ENCODE results near the gene LRRC1.

DNA sequence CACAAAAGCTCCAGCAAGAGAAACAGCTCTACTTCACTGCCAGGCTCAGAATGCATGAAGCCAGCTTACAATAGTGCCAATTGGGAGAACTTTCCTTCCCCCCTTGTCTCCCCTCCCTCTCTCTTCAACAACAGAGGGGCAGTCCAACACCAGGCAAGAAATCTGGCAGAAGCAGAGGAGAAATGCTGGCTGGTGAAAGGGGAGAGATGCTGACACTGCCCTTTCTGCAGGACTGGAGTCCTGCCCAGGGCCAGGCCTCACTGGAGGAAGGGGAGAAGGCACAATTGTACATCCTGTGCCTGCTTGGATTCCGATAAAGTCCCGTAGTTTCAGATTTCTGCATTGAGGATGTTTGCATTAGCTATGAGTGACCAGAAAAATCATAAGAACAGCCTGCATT lies 148.6 kb downstream of the LRRC1 start:
- TF ChIP-seq FOXM1 (IDR thresholded peaks at IDR 0.05; ENCODE audit: low read depth, low read length) (no peak), POLR2A (IDR thresholded peaks at IDR 0.05; ENCODE audit: low read depth, low read length) (no peak), TARDBP (IDR thresholded peaks at IDR 0.05; ENCODE audit: borderline replicate concordance) (no peak), GABPA (IDR thresholded peaks at IDR 0.05; ENCODE audit: low read depth) (no peak), HDAC6 (IDR thresholded peaks at IDR 0.05; ENCODE audit: unreplicated experiment) (no peak), TCF12 (IDR thresholded peaks at IDR 0.05; ENCODE audit: low read depth, low read length) (no peak), DPF2 (IDR thresholded peaks at IDR 0.05) (no peak), SMC3 (IDR thresholded peaks at IDR 0.05; ENCODE audit: borderline replicate concordance, low read length) (no peak)

All from GM12878 (cell line).